Large intestine (tissue), 3 donors: ENCODE measurements around the gene FAM186B. TPM values are rescaled to one million over a fixed set of nuclear protein-coding genes. Genes with fewer than 3 reads are reported as not detected.

ENCODE experiments used
- DNase-seq, 2 donors: peaks; one replicate each; pipeline versions ENCODE4 v3.0.0 to v3.0.0-alpha.2; 2013
- H3K27ac ChIP-seq: one replicate; pipeline ENCODE4 v1.5.1; 2013; ENCODE audit warnings: low read length
- H3K27me3 ChIP-seq: 2 replicates; pipeline ENCODE4 v1.6.1; 2013; ENCODE audit warnings: low read length; ENCODE audit not compliant: control insufficient read depth, insufficient read depth
- H3K36me3 ChIP-seq: 2 replicates; pipeline ENCODE4 v1.6.1; 2013; ENCODE audit warnings: low read length; ENCODE audit not compliant: control insufficient read depth, insufficient read depth
- H3K4me1 ChIP-seq: one replicate; pipeline ENCODE4 v1.6.1; 2013; ENCODE audit warnings: low read length; ENCODE audit not compliant: control insufficient read depth, insufficient read depth
- H3K4me3 ChIP-seq: one replicate; pipeline ENCODE4 v1.5.1; 2013; ENCODE audit warnings: low read length
- H3K9me3 ChIP-seq: one replicate; pipeline ENCODE4 v1.6.1; 2013; ENCODE audit warnings: mild to moderate bottlenecking, low read depth, low read length, moderate library complexity; ENCODE audit not compliant: control insufficient read depth
- WGBS: methylation state at CpG from one replicate; pipeline ENCODE4 v1.1.5; 2013; ENCODE audit warnings: low lambda C conversion rate; ENCODE audit not compliant: insufficient coverage; 5-methylcytosine and 5-hydroxymethylcytosine counted together
- polyA plus RNA-seq: library from polyadenylated mRNA; unstranded; fragments of 120-200 nt; gene quantifications from one replicate; pipeline ENCODE4 v1.2.1, GENCODE V29; 2013

The FAM186B gene
- polyA plus RNA-seq, 1 donor: 0.91 TPM

DNA sequence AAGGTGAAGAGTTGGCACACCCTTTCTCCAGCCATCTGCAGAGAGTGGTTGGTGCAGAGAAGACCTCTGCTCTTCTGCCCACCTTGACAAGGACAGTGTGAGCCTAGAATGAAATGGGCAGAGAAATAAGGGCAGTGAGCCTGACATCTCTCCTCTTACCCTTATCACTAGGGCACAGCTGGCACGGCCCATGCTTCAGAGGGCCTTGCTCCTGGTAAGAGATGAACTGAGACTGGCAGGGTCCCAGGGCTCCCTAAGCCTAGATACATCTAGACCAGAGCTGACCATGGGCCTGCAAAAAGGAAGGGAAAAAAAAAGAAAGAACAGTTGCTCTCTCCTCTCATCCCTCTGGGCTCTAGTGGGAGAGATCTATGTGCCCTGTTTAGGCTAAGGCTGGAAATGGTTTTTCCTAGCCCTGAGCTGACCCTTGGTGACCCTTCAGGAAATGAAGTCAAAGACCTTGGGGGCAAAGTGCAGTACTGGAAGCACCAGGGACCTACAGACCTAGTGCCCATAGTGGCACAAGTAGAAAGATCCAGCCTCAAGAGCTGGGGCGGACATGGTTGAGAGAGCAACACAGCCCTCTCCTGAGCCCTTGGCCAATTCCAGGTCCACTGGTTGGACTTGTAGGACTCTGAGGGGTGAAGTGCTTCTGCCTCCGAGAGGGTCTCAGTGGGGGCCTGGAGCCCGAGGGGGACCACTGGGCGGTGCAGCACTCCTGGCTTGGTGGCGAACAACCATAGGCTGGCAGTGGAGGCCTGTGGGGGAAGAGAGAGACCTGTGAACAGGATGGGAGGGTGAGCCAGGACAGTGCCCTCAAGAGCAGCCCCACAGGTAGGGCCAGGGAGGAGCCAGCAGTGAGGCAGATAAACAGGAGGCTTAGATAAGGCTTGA lies 40.0 kb upstream of the FAM186B start:
- Histone ChIP-seq H3K4me1 (peaks cover 36% of the 10 kb centered on the region), H3K36me3 (peaks cover 64% of the 10 kb centered on the region), H3K4me3 (no peak overlapping the region), H3K27me3 (no peaks in the 10 kb centered on the region), H3K9me3 (no peaks in the 10 kb centered on the region), H3K27ac (no peak overlapping the region)
- WGBS: no CpG with 5 or more reads among the region's 6 CpGs
- DNase-seq: no peak

DNA sequence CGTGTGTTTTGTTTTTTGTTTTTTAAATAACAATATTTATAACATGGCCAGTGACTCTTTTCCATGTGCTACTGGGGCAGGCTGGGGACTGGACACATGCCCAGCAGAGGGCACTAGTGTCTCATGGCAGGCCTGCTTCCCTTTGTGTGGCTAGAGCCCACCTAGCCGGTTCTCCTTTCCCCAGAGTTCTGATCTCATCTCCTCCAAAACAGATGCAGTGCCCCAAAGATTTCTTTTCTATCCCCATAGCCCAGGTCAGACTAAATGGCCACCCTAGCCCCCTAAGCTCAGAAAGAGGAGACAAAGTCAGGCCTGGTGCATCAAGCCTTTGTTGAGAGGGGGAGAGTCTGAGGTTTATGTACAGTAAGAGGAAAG lies 39.2 kb upstream of the FAM186B start:
- Histone ChIP-seq H3K4me3 (no peak overlapping the region), H3K4me1 (peaks cover 36% of the 10 kb centered on the region), H3K27ac (no peak overlapping the region), H3K9me3 (no peaks in the 10 kb centered on the region), H3K36me3 (peaks cover 66% of the 10 kb centered on the region), H3K27me3 (no peaks in the 10 kb centered on the region)
- no CpG with 5 or more reads among the region's 2 CpGs for WGBS
- DNase-seq: peak; percentile 61 to 64

GRCh38 chr12:49643961-49644619 lies 38.7 kb upstream of the FAM186B start:
- H3K9me3 ChIP-seq: no peaks in the 10 kb centered on the region
- H3K27ac ChIP-seq: no peak overlapping the region
- no peaks in the 10 kb centered on the region for H3K27me3 ChIP-seq
- peaks cover 66% of the 10 kb centered on the region for H3K36me3 ChIP-seq
- no CpG with 5 or more reads among the region's 10 CpGs for WGBS
- DNase-seq: no peak
- H3K4me1 ChIP-seq: peaks cover 30% of the 10 kb centered on the region
- no peak overlapping the region for H3K4me3 ChIP-seq

DNA sequence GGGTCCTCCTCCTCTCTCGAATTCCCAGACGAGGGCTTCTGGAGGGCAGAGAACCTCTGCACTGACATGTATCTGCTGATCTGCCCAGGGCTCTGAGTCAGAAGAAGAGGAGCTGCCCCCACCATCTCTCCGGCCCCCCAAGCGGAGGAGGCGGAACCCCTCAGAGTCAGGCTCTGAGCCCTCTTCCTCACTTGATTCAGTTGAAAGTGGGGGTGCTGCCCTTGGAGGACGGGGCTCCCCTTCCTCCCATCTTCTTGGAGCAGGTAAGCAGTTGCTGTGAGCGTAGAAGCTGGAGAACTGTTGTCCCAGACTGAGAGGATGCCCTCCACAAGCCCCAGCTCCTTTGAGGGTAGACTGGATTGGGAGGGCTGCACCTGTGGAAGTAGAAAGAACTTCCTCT lies 37.7 kb upstream of the FAM186B start:
- Histone ChIP-seq H3K4me1 (peaks cover 21% of the 10 kb centered on the region), H3K36me3 (peaks cover 63% of the 10 kb centered on the region), H3K27ac (no peak overlapping the region), H3K4me3 (no peak overlapping the region), H3K27me3 (no peaks in the 10 kb centered on the region), H3K9me3 (no peaks in the 10 kb centered on the region)
- no peak for DNase-seq
- WGBS: no CpG with 5 or more reads among the region's 7 CpGs

- peaks cover 61% of the 10 kb centered on the region for H3K36me3 ChIP-seq
- peaks cover 16% of the 10 kb centered on the region for H3K4me1 ChIP-seq
- no peaks in the 10 kb centered on the region for H3K27me3 ChIP-seq
- peak; percentile 48 to 63 for DNase-seq
- H3K4me3 ChIP-seq: no peak overlapping the region
- peak overlapping the region; percentile 44 for H3K27ac ChIP-seq
- H3K9me3 ChIP-seq: no peaks in the 10 kb centered on the region
- no CpG with 5 or more reads among the region's 11 CpGs for WGBS
Measured at GRCh38 chr12:49642370-49642802, 36.9 kb upstream of the FAM186B start.

- Histone ChIP-seq H3K9me3 (no peaks in the 10 kb centered on the region), H3K27ac (peak overlapping the region; percentile 44), H3K4me3 (no peak overlapping the region), H3K4me1 (peaks cover 16% of the 10 kb centered on the region), H3K27me3 (no peaks in the 10 kb centered on the region), H3K36me3 (peaks cover 60% of the 10 kb centered on the region)
- 80% methylated on average over 1 of the region's 17 CpGs for WGBS
- DNase-seq: no peak
Measured at GRCh38 chr12:49641748-49642369, 36.4 kb upstream of the FAM186B start.

DNA sequence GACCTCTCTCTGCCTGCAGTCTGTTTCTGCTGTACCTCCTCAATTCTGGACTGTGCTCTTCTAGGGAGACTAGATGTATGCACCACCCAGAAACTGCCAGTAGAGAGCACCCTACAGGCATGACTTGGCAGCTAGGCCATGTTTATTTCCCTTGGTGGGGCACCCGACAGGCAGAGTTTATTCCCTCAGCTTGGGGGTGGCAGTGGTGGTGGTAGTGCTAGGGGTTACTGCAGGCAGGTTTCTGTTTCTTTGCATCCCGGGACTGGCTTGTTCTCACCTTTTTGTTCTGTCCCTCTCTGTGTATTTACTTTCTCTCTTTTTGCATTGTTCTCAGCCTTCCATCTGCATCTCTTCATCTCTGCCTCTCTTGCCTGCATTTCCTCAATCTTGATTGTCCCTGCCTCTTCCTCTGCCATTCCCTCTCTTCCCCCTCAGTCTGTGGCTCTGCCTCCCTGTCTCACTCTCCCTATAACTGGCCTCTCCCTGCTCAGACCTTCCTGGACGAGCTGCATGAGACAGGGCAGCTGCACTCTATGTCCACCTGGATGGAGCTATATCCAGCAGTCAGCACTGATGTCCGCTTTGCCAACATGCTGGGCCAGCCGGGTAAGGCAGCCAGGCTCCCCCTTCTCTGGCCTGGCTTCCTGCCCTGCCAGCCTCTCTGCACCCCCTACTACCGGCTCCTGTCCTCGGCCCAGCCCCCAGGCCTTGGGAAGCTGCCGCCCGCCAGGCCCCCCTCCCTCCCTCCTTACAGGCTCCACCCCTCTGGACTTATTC lies 31.7 kb upstream of the FAM186B start:
- H3K9me3 ChIP-seq: no peaks in the 10 kb centered on the region
- H3K4me1 ChIP-seq: peaks cover 16% of the 10 kb centered on the region
- H3K36me3 ChIP-seq: peaks cover 46% of the 10 kb centered on the region
- H3K27me3 ChIP-seq: no peaks in the 10 kb centered on the region
- H3K27ac ChIP-seq: peak overlapping the region; percentile 31
- DNase-seq: peak in 1 of 2 donors; percentile 35
- no CpG with 5 or more reads among the region's 9 CpGs for whole genome bisulfite sequencing
- no peak overlapping the region for H3K4me3 ChIP-seq

GRCh38 chr12:49636574-49636973 lies 31.1 kb upstream of the FAM186B start:
- peaks cover 13% of the 10 kb centered on the region for H3K4me1 ChIP-seq
- WGBS: 75% methylated on average over 2 of the region's 13 CpGs
- no peaks in the 10 kb centered on the region for H3K9me3 ChIP-seq
- no peak overlapping the region for H3K27ac ChIP-seq
- peaks cover 47% of the 10 kb centered on the region for H3K36me3 ChIP-seq
- no peaks in the 10 kb centered on the region for H3K27me3 ChIP-seq
- H3K4me3 ChIP-seq: no peak overlapping the region
- DNase-seq: no peak

GRCh38 chr12:49635656-49636055 lies 30.2 kb upstream of the FAM186B start:
- H3K9me3 ChIP-seq: no peaks in the 10 kb centered on the region
- no peak overlapping the region for H3K27ac ChIP-seq
- H3K4me1 ChIP-seq: peaks cover 13% of the 10 kb centered on the region
- H3K27me3 ChIP-seq: no peaks in the 10 kb centered on the region
- peaks cover 41% of the 10 kb centered on the region for H3K36me3 ChIP-seq
- no peak overlapping the region for H3K4me3 ChIP-seq
- DNase-seq: no peak
- WGBS: no CpG with 5 or more reads among the region's 4 CpGs

- H3K27me3 ChIP-seq: no peaks in the 10 kb centered on the region
- WGBS: no CpG with 5 or more reads among the region's 9 CpGs
- H3K27ac ChIP-seq: no peak overlapping the region
- H3K9me3 ChIP-seq: no peaks in the 10 kb centered on the region
- no peak for DNase-seq
- H3K4me1 ChIP-seq: peaks cover 13% of the 10 kb centered on the region
- no peak overlapping the region for H3K4me3 ChIP-seq
- peaks cover 38% of the 10 kb centered on the region for H3K36me3 ChIP-seq
Measured at GRCh38 chr12:49635036-49635435, 29.6 kb upstream of the FAM186B start.
